ENCODE data around the gene KCNN1. TPM values are rescaled to one million over a fixed set of nuclear protein-coding genes. Genes with fewer than 3 reads are reported as not detected.
A peak's percentile ranks its signal among the peaks of the same experiment; 100 is the strongest.

Gene KCNN1
- total RNA-seq, 4 donors from 2014 or later, result not detected

DNA sequence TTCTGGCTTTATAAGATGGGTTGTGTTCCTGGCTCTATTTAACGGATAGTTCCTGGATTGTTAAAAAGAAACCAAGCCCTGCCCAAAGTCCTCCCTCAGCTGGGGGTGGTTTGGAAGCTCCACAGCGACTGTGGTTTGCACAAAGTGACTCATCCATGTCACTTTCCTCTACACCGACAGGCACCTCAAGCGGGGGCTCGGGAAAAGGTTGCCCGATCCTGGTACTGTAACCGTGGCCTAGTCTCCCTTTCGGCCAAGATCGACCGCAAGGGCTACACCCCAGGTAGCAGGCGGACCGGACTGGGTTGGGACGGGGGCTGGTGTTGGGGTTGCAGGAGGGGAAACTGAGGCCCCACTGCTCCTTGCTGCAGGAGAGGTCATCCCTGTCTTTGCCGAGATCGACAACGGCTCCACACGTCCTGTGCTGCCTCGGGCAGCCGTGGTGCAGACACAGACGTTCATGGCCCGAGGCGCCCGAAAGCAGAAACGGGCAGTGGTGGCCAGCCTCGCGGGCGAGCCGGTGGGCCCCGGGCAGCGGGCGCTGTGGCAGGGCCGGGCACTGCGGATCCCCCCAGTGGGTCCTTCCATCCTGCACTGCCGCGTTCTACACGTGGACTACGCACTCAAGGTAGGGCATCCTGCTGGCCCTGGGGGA is 42.6 kb downstream of the KCNN1 start:
- DNase-seq (peak in 1 of 2 donors; percentile 52), ATAC-seq (no peak)
- TF ChIP-seq, protein P1, sequence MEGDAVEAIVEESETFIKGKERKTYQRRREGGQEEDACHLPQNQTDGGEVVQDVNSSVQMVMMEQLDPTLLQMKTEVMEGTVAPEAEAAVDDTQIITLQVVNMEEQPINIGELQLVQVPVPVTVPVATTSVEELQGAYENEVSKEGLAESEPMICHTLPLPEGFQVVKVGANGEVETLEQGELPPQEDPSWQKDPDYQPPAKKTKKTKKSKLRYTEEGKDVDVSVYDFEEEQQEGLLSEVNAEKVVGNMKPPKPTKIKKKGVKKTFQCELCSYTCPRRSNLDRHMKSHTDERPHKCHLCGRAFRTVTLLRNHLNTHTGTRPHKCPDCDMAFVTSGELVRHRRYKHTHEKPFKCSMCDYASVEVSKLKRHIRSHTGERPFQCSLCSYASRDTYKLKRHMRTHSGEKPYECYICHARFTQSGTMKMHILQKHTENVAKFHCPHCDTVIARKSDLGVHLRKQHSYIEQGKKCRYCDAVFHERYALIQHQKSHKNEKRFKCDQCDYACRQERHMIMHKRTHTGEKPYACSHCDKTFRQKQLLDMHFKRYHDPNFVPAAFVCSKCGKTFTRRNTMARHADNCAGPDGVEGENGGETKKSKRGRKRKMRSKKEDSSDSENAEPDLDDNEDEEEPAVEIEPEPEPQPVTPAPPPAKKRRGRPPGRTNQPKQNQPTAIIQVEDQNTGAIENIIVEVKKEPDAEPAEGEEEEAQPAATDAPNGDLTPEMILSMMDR (IDR thresholded peaks at IDR 0.05 in 4 of 5, conservative IDR thresholded peaks at IDR 0.05 in 1 of 5), result no peak
- TF ChIP-seq POLR2A (IDR thresholded peaks at IDR 0.05), result peak in 1 of 2 donors; percentile 48
- Histone ChIP-seq H3K4me3 (peak overlapping the region; percentile 74 to 99 (median 83)), H3K4me1 (peaks cover 20 to 30% of the 10 kb centered on the region in 2 donors), H3K27ac (peak overlapping the region; percentile 89 to 100 (median 95)), H3K9me3 (no peaks in the 10 kb centered on the region), H3K27me3 (no peaks in the 10 kb centered on the region), H3K36me3 (peaks cover 7 to 62% of the 10 kb centered on the region in 2 donors)
- intact Hi-C loops (cut with DNase I; ENCODE audit: low total_unique reads), result loop anchor here (2.0 to 10.0 kb wide), 4 partner anchors 145 to 543 kb away; partner anchors contain the start of genes JUND, PIK3R2 and RAB3A
- in situ Hi-C loops (cut with MboI; ENCODE audit: low sequenced_read_pairs in 4 of 4), result loop anchor here in 2 of 4 donors (5.0 to 10.0 kb wide), 2 partner anchors 45 to 48 kb away; no protein-coding TSS in a partner anchor

DNA sequence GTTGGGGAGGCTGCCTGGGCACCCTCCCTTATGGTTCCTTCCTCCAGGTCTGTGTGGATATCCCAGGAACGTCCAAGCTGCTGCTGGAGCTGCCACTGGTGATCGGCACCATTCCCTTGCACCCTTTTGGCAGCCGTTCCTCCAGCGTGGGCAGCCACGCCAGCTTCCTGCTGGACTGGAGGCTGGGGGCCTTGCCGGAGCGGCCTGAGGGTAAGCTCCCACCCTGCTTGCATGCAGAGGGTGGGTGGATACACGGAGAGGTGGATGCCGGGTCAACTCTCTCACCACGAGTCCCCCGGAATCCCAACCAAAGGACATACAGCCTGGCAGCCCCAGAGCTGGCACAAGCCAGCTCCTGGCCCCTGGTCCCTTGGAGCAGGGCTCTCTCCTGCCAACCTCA is 43.2 kb downstream of the KCNN1 start:
- intact Hi-C loops (cut with DNase I; ENCODE audit: low total_unique reads), result loop anchor here (2.0 kb wide), 1 partner anchor 543 kb away; no protein-coding TSS in a partner anchor
- no peak for ATAC-seq
- peaks cover 7 to 68% of the 10 kb centered on the region in 2 donors for H3K36me3 ChIP-seq
- H3K27ac ChIP-seq, result peak overlapping the region; percentile 89 to 100 (median 95)
- peak in 1 of 2 donors; percentile 40 for DNase-seq
- H3K9me3 ChIP-seq, result no peaks in the 10 kb centered on the region
- no peaks in the 10 kb centered on the region for H3K27me3 ChIP-seq
- peak overlapping the region; percentile 74 to 99 (median 83) for H3K4me3 ChIP-seq
- TF ChIP-seq POLR2A (IDR thresholded peaks at IDR 0.05), result peak in 1 of 2 donors; percentile 31
- TF ChIP-seq, protein P1 (IDR thresholded peaks at IDR 0.05 in 4 of 5, conservative IDR thresholded peaks at IDR 0.05 in 1 of 5), result no peak
- peaks cover 26 to 36% of the 10 kb centered on the region in 2 donors for H3K4me1 ChIP-seq
- in situ Hi-C loops (cut with MboI; ENCODE audit: low sequenced_read_pairs in 4 of 4), result no loop called here

DNA sequence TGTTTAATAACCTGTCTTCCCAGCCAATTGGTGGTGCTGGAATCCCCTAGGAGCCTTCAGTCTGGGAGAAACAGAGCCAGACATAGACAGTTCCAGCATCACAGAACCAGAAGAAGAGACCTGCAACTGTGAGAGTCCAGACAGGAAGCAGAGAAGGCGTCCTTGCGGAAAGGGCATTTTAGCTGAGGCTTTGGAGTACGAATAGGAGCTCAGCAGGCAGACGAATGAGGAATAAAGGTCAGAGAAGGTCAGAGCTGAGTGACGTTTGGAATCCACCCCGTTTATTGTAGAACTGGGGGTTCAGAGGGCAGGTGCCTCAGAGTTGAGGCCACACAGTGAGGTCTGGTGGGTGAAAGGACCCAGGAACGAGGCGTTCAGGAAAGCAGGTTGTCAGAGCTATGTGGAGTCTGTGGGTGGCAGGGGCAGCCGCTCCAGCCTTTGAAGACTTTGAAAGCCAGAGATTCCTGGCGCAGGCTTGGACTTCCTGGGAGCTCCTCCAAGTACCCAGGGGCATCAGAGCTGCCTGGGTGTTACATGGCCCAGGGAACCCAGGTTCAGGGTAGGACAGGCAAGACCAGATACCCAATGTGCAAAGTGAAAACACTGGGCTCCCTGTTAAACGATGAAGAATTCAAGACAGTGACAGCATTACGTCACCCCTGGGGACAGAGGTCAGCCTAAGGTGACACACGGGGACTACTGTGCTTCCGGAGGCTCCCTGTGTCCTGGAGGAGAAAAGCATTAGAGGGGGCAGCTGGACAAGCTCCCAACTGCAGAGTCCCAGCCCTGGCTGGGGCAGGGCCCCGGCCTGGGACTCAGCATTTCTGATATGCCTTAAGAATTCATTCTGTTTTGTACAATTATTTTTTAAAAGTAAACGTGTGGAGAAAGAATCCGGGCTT is 46.6 kb downstream of the KCNN1 start:
- H3K9me3 ChIP-seq, result no peaks in the 10 kb centered on the region
- H3K36me3 ChIP-seq, result peaks cover 7 to 73% of the 10 kb centered on the region in 2 donors
- peaks cover 52 to 69% of the 10 kb centered on the region in 2 donors for H3K4me1 ChIP-seq
- no peaks in the 10 kb centered on the region for H3K27me3 ChIP-seq
- in situ Hi-C loops (cut with MboI; ENCODE audit: low sequenced_read_pairs in 4 of 4) (no loop called here), intact Hi-C loops (cut with DNase I; ENCODE audit: low total_unique reads) (no loop called here)
- peak; percentile 60 to 91 for DNase-seq
- ATAC-seq, result peak; percentile 4 to 41
- TF ChIP-seq POLR2A (IDR thresholded peaks at IDR 0.05), result peak; percentile 12 to 54
- TF ChIP-seq, protein P1 (IDR thresholded peaks at IDR 0.05 in 4 of 5, conservative IDR thresholded peaks at IDR 0.05 in 1 of 5), result no peak
- peak overlapping the region; percentile 89 to 100 (median 95) for H3K27ac ChIP-seq
- peak overlapping the region; percentile 74 to 99 (median 83) for H3K4me3 ChIP-seq

DNA sequence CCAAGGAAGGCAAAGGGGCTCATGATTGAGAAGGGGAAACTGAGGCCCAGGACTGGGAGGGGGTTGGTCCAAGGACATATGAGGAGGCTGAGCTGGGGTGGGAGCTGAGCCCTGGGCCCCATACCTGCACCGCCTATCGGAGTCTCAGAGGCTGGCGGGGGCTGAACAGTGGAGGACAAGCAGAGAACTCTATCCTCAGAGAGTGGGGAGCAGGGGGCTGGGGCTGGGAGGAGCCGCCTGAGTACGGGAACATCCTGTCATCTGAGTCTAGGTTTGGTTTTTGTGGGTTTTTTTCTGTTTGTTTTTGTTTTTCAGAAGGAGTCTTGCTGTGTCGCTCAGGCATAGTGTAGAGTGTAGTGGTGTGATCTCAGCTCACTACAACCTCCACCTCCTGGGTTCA is 47.3 kb downstream of the KCNN1 start:
- intact Hi-C loops (cut with DNase I; ENCODE audit: low total_unique reads), result no loop called here
- H3K4me1 ChIP-seq, result peaks cover 60 to 72% of the 10 kb centered on the region in 2 donors
- H3K36me3 ChIP-seq, result peaks cover 7 to 65% of the 10 kb centered on the region in 2 donors
- H3K9me3 ChIP-seq, result no peaks in the 10 kb centered on the region
- ATAC-seq (no peak), DNase-seq (peak in 1 of 2 donors; percentile 43)
- TF ChIP-seq, protein P1 (IDR thresholded peaks at IDR 0.05 in 4 of 5, conservative IDR thresholded peaks at IDR 0.05 in 1 of 5), result no peak
- TF ChIP-seq POLR2A (IDR thresholded peaks at IDR 0.05), result no peak
- H3K27me3 ChIP-seq, result no peaks in the 10 kb centered on the region
- in situ Hi-C loops (cut with MboI; ENCODE audit: low sequenced_read_pairs in 4 of 4), result no loop called here
- H3K4me3 ChIP-seq, result peak overlapping the region; percentile 74 to 99 (median 83)
- peak overlapping the region; percentile 89 to 100 (median 95) for H3K27ac ChIP-seq
